ENCODE measurements around the gene UACA.

Gene UACA

DNA sequence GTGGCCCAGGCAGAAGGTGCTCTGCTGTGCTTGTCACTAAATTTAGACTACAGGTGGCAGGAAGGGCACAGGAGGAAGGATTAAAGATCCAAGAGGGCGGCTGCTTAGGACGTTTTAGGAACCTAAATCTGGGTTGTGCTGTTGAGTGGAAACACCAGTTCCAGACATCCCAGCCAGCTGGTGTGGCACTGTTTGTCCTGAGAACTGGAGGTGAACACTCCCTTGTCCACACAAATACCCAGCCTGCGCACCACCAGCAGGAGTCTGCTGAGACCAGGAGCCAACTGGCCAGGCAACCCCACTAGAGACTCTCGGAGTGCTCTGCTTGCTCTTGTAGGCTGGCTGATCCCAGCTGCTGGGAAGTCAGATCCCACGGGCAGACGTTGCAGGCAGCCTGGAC is 30.3 kb upstream of the UACA start:
- no peak for ATAC-seq
- H3K4me3 Mint-ChIP-seq: no peak overlapping the region
- H3K9me3 Mint-ChIP-seq: no peaks in the 10 kb centered on the region
- H3K27me3 Mint-ChIP-seq: no peaks in the 10 kb centered on the region
- no peak overlapping the region for H3K27ac Mint-ChIP-seq
- H3K4me1 Mint-ChIP-seq: no peaks in the 10 kb centered on the region
- DNase-seq: no peak

- DNase-seq: no peak
- Mint-ChIP-seq H3K27ac (no peak overlapping the region), H3K4me1 (no peaks in the 10 kb centered on the region), H3K4me3 (no peak overlapping the region), H3K27me3 (no peaks in the 10 kb centered on the region), H3K9me3 (no peaks in the 10 kb centered on the region)
- ATAC-seq: no peak
Measured at GRCh38 chr15:70792171-70792573, 28.8 kb upstream of the UACA start.

- ATAC-seq: no peak
- H3K27ac Mint-ChIP-seq: no peak overlapping the region
- no peaks in the 10 kb centered on the region for H3K27me3 Mint-ChIP-seq
Measured at GRCh38 chr15:70791259-70791658, 27.9 kb upstream of the UACA start.

GRCh38 chr15:70789213-70789612 is 25.9 kb upstream of the UACA start:
- no peak overlapping the region for H3K27ac Mint-ChIP-seq
- H3K9me3 Mint-ChIP-seq: no peaks in the 10 kb centered on the region
- no peak for DNase-seq

More at GRCh38 chr15:70791259-70791658, 27.9 kb upstream of the UACA start:
- Mint-ChIP-seq H3K4me1 (no peaks in the 10 kb centered on the region), H3K4me3 (no peak overlapping the region), H3K9me3 (no peaks in the 10 kb centered on the region)
- no peak for DNase-seq

DNA sequence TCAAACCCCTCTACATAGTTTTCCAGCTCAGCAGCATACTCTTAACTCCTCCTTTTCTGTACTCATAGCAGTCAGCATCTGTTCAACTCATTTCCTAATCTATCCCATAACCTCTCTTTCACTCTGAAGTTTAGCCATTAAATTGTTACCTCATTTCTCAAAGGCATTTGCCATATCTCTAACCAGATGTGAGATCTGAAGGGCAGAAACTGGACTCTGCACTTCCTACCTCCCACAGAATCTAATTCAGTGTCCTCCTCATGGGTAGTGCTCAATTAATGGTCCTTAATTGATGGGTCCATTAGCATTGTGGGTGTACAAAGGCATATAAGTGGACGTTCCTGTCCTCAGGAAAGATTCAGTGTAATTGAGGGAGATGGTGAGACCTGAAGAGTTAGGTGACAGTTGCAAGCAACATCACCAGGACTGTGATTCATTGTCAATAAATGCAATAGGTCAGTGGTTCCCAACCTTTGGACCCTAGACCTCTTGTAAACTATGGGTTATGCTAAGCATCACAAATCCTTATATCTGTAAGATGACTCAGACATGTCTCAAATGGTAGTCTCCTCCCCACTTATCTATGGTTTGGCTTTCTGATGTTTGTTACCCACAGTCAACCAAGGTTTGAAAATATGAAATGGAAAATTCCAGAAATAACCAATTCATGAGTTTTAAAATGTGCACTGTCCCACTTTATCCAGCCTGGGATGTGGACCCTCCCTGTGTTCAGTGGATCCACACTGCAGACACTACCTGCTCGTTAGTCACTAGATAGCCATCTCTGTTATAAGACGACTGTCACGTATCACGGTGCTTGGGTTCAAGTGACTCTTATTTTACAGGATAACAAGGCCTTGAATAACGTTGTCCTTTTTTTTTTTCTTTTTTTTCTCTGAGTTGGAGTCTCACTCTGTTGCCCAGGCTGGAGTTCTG is 25.0 kb upstream of the UACA start:
- DNase-seq (no peak), ATAC-seq (no peak)
- Mint-ChIP-seq H3K4me3 (no peak overlapping the region), H3K9me3 (no peaks in the 10 kb centered on the region), H3K4me1 (no peaks in the 10 kb centered on the region), H3K27me3 (peaks cover 5% of the 10 kb centered on the region), H3K27ac (no peak overlapping the region)

More at GRCh38 chr15:70789213-70789612, 25.9 kb upstream of the UACA start:
- Mint-ChIP-seq H3K4me1 (no peaks in the 10 kb centered on the region), H3K27me3 (peaks cover 5% of the 10 kb centered on the region), H3K4me3 (no peak overlapping the region)
- ATAC-seq: no peak

DNA sequence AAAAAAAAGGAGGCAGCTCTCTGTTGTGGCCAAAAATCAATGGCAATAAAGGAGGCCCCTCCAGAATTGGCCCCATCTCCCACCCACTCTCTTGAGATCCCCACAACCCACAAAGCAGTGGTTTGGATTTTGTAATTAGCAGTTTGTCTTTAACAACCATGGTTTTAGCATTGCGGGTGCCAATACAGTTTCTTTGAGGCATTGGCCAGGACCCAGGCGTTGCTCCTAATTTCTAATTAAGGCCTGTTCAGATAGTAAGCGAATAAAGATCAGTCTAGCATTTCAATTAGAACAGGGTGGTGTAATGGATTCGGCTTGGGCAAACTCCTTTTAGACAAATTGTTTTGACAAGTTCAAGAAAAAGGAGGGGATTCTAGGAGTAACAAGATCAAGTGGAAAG is 23.6 kb upstream of the UACA start:
- no peak overlapping the region for H3K4me3 Mint-ChIP-seq
- DNase-seq (no peak), ATAC-seq (no peak)
- peaks cover 5% of the 10 kb centered on the region for H3K27me3 Mint-ChIP-seq
- H3K27ac Mint-ChIP-seq: no peak overlapping the region
- no peaks in the 10 kb centered on the region for H3K4me1 Mint-ChIP-seq
- no peaks in the 10 kb centered on the region for H3K9me3 Mint-ChIP-seq

DNA sequence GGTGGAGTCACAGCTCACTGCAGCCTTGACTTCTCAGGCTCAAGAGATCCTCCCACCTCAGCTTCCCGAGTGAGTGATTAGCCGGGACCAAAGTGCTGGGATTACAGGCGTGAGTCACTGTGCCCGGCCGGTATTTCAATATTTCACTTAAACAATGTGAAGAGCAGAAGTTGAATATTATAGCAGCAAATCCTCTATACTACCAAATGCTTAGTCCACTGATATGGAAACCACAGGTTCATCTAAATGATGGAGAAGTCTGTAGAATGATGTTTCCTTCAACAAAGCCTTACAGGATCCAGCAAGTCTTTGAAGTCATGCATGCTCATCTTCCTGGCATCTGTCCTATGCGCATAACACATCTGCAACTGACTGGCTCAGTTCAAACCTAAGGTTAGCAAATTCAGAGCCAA is 20.3 kb upstream of the UACA start:
- DNase-seq: no peak
- no peak overlapping the region for H3K27ac Mint-ChIP-seq
- no peaks in the 10 kb centered on the region for H3K9me3 Mint-ChIP-seq
- H3K4me3 Mint-ChIP-seq: no peak overlapping the region
- ATAC-seq: no peak
- H3K4me1 Mint-ChIP-seq: no peaks in the 10 kb centered on the region
- peaks cover 20% of the 10 kb centered on the region for H3K27me3 Mint-ChIP-seq

DNA sequence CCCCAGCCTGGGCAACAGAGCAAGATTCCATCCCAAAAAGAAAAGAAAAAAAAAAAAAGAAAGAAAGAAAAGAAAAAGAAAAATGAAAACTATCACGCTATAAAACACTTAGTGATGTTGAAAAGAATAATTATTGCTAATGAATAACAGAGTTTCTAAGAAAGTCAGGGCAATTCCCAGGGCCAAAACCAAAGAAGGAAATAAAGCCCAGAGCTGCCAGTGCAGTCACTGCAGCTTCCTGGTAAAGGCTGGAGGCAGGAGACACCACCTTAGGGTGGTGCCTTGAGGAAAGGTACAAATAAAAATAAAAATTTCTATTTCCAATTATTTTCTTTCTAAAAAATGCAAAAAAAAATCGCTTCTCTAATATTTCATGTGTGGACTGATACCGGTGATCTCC is 19.7 kb upstream of the UACA start:
- peaks cover 20% of the 10 kb centered on the region for H3K27me3 Mint-ChIP-seq

DNA sequence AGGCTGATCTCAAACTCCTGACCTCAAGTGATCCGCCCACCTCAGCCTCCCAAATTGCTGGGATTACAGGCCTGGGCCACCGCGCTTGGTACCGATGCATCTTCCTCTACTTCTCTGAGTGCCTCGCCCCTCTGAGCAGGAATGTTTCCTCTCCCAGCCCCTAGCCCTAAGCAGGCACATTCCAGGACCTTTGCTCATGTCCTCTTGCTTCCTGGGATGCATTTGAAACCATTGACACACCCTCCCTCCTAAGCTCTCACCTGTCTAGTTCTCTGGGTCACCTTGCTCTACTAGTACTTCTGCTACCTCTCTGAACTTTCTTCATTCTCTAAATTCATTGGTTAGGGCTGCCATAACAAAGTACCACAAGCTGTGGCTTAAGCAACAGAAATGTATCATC is 17.9 kb upstream of the UACA start:
- no peak for DNase-seq
- no peak overlapping the region for H3K27ac Mint-ChIP-seq
- ATAC-seq: no peak
- no peak overlapping the region for H3K4me3 Mint-ChIP-seq
- H3K4me1 Mint-ChIP-seq: no peaks in the 10 kb centered on the region
- no peaks in the 10 kb centered on the region for H3K9me3 Mint-ChIP-seq
- peaks cover 28% of the 10 kb centered on the region for H3K27me3 Mint-ChIP-seq

More for the DNA sequence above, 19.7 kb upstream of the UACA start:
- Mint-ChIP-seq H3K4me1 (no peaks in the 10 kb centered on the region), H3K9me3 (no peaks in the 10 kb centered on the region), H3K27ac (no peak overlapping the region), H3K4me3 (no peak overlapping the region)
- DNase-seq (no peak), ATAC-seq (no peak)

DNA sequence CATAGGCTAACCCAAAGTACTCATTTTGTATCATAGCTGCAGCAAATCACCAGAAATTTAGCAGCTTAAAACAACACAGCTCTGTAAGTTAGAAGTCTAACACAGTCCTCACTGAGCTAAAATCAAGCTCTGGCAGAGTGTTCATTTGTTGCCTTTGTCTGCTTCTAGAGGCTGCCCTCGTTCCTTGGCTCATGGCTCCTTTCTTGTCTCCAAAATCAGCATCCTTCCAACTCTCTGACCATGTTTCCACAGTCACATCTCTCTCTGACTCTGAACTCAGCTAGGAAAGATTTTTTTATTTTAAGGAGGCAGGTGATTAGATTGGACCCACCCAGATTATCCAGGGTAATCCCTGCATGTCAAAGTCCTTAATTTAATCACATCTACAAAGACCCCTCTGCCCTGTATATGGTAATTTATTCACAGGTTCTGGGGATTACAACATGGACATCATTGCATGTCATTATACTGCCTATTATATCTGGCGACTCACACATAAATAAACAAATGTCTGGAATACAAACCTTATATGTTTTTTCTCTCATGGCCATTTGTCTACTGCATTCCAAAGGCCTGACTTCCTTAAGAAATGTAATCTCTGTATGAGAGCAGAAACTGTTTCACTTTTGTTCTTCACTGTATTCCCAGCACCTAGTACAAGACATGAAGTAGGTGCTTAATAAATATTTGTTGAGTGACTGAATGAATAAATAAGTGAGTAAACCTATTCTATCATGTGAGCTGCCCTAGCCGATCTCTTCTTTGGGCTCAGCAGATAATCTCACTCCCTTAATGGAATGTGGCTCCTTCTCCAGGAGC is 15.1 kb upstream of the UACA start:
- ATAC-seq: no peak
- Mint-ChIP-seq H3K9me3 (no peaks in the 10 kb centered on the region), H3K27me3 (peaks cover 23% of the 10 kb centered on the region), H3K27ac (no peak overlapping the region), H3K4me1 (no peaks in the 10 kb centered on the region), H3K4me3 (no peak overlapping the region)
- DNase-seq: no peak

- H3K4me1 Mint-ChIP-seq: no peaks in the 10 kb centered on the region
- no peak overlapping the region for H3K4me3 Mint-ChIP-seq
- no peak for ATAC-seq
- H3K27ac Mint-ChIP-seq: peak overlapping the region; percentile 3 to 56
- no peaks in the 10 kb centered on the region for H3K9me3 Mint-ChIP-seq
- DNase-seq: no peak
- peaks cover 23% of the 10 kb centered on the region for H3K27me3 Mint-ChIP-seq
Measured at GRCh38 chr15:70777170-70777926, 14.0 kb upstream of the UACA start.

- Mint-ChIP-seq H3K27me3 (peaks cover 8% of the 10 kb centered on the region), H3K4me3 (no peak overlapping the region), H3K9me3 (no peaks in the 10 kb centered on the region), H3K4me1 (peaks cover 5% of the 10 kb centered on the region), H3K27ac (no peak overlapping the region)
- ATAC-seq (no peak), DNase-seq (no peak)
Measured at GRCh38 chr15:70775160-70775559, 11.8 kb upstream of the UACA start.

DNA sequence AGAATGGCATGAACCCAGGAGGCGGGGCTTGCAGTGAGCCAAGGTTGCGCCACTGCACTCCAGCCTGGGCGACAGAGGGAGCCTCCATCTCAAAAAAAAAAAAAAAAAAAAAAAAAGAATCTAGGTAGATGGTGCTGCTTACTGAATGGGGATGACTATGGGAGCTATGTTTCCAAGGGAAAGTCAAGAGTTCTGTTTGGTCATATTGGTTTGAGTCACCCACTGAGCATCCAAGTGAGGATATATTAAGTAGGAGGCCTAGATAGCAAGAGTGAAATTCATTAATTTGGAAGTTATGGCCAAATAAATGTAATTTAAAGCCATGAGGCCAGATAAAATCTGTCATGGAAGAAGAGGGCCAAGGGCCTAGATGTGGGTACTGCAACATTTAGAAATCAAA is 9.0 kb upstream of the UACA start:
- H3K4me3 Mint-ChIP-seq: no peak overlapping the region
- H3K9me3 Mint-ChIP-seq: no peaks in the 10 kb centered on the region
- H3K4me1 Mint-ChIP-seq: peaks cover 16% of the 10 kb centered on the region
- no peak overlapping the region for H3K27ac Mint-ChIP-seq
- ATAC-seq: no peak
- DNase-seq: no peak
- peaks cover 8% of the 10 kb centered on the region for H3K27me3 Mint-ChIP-seq

DNA sequence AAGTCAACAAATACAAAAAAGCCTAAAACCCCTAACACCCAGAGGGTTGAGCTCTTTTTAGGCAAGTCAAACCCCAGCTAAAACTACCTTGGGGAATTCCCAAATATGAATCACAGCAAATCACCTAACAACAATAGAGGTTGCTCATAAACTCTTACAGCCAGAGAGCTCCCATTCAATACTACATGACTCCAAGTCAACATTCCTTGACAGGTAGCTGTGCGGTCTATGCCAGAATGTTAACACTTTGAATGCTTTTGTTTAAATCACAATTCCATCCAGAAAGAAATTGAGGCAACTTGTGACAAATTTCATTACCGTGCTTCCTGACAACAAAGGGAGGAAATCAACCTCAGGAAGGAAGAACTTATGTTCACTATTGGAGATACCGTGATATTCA is 7.5 kb upstream of the UACA start:
- peaks cover 7% of the 10 kb centered on the region for H3K27me3 Mint-ChIP-seq
- H3K4me1 Mint-ChIP-seq: peaks cover 16% of the 10 kb centered on the region
- ATAC-seq (no peak), DNase-seq (no peak)
- no peak overlapping the region for H3K4me3 Mint-ChIP-seq
- no peaks in the 10 kb centered on the region for H3K9me3 Mint-ChIP-seq
- H3K27ac Mint-ChIP-seq: no peak overlapping the region

DNA sequence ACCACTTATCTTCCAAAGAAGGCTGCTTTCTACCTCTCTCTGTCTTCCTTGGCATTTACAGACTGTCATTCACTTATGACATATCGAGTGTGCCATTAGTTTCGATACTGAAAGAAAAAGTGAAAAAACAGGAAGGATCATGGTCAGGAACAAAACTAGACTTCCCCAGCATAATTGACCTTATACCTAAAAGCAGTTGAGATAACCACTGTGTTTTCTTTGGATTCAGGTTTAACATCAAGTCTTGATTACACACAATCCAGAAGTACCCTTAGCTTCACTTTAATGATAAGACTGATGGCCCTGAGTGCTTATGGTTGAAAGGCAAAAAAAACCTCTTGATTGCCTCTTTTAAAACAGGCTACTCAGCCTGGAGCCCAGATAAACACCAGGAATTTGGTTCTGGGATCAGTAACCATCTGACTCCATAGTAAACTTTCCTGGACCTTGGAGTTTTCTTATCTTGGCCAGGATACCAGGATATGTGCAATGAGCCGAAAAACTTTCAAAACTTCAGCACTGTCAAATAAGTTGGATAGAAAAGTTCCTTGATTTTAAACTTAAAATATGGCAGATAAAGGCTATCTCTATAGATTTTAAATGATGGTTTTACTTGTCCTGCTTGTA is 5.0 kb upstream of the UACA start:
- H3K4me3 Mint-ChIP-seq: peak overlapping the region in 1 of 2 donors; percentile 9
- ATAC-seq: no peak
- H3K27me3 Mint-ChIP-seq: peaks cover 21% of the 10 kb centered on the region
- H3K27ac Mint-ChIP-seq: no peak overlapping the region
- no peak for DNase-seq
- peaks cover 24% of the 10 kb centered on the region for H3K4me1 Mint-ChIP-seq
- H3K9me3 Mint-ChIP-seq: no peaks in the 10 kb centered on the region

Data from stimulated activated naive CD8-positive, alpha-beta T cell treated with anti-CD3 and anti-CD28 coated beads, Interleukin-15, amount 100 ng/mL, for 72 hours (primary cell).